Measurements from ENCODE around the gene CDH5. TPM values are rescaled to one million over a fixed set of nuclear protein-coding genes. Genes with fewer than 3 reads are reported as not detected.

CDH5 gene
- total and polyA plus RNA-seq, 2 of the 13 experiments (the other 11 are each of a cell fraction or from before 2014, with no cell fraction given): 0.71 to 1.1 TPM

DNA sequence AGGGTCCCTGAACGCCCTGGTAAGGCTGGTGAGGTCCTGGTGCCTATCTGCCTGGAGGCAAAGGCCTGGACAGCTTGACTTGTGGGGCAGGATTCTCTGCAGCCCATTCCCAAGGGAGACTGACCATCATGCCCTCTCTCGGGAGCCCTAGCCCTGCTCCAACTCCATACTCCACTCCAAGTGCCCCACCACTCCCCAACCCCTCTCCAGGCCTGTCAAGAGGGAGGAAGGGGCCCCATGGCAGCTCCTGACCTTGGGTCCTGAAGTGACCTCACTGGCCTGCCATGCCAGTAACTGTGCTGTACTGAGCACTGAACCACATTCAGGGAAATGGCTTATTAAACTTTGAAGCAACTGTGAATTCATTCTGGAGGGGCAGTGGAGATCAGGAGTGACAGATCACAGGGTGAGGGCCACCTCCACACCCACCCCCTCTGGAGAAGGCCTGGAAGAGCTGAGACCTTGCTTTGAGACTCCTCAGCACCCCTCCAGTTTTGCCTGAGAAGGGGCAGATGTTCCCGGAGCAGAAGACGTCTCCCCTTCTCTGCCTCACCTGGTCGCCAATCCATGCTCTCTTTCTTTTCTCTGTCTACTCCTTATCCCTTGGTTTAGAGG lies 37.1 kb downstream of the CDH5 start (continued):
- TF ChIP-seq FOXO1 (CRISPR knock-in tag; IDR thresholded peaks at IDR 0.05) (no peak), MLLT10 (CRISPR knock-in tag; IDR thresholded peaks at IDR 0.05) (no peak), PLRG1 (conservative IDR thresholded peaks at IDR 0.05) (no peak), GATAD2A (CRISPR knock-in tag; IDR thresholded peaks at IDR 0.05) (no peak), RELA (CRISPR knock-in tag; IDR thresholded peaks at IDR 0.05) (no peak), ZNF431 (CRISPR knock-in tag; IDR thresholded peaks at IDR 0.05; ENCODE audit: borderline replicate concordance, low read depth) (no peak), NRL (CRISPR knock-in tag; IDR thresholded peaks at IDR 0.05; ENCODE audit: borderline replicate concordance) (peak; percentile 54; the same call in 1 of the 2 replicates), RXRB (CRISPR knock-in tag; IDR thresholded peaks at IDR 0.05; ENCODE audit: borderline replicate concordance) (peak; percentile 48; the same call in 1 of the 2 replicates), RFX3 (CRISPR knock-in tag; IDR thresholded peaks at IDR 0.05) (no peak)
- TF ChIP-seq, protein P1, sequence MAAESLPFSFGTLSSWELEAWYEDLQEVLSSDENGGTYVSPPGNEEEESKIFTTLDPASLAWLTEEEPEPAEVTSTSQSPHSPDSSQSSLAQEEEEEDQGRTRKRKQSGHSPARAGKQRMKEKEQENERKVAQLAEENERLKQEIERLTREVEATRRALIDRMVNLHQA (CRISPR knock-in tag; IDR thresholded peaks at IDR 0.05): no peak
- TF ChIP-seq, protein P2, sequence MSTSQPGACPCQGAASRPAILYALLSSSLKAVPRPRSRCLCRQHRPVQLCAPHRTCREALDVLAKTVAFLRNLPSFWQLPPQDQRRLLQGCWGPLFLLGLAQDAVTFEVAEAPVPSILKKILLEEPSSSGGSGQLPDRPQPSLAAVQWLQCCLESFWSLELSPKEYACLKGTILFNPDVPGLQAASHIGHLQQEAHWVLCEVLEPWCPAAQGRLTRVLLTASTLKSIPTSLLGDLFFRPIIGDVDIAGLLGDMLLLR (CRISPR knock-in tag; IDR thresholded peaks at IDR 0.05): no peak
- TF ChIP-seq, protein P3, sequence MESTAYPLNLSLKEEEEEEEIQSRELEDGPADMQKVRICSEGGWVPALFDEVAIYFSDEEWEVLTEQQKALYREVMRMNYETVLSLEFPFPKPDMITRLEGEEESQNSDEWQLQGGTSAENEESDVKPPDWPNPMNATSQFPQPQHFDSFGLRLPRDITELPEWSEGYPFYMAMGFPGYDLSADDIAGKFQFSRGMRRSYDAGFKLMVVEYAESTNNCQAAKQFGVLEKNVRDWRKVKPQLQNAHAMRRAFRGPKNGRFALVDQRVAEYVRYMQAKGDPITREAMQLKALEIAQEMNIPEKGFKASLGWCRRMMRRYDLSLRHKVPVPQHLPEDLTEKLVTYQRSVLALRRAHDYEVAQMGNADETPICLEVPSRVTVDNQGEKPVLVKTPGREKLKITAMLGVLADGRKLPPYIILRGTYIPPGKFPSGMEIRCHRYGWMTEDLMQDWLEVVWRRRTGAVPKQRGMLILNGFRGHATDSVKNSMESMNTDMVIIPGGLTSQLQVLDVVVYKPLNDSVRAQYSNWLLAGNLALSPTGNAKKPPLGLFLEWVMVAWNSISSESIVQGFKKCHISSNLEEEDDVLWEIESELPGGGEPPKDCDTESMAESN (CRISPR knock-in tag; conservative IDR thresholded peaks at IDR 0.05): no peak
- TF ChIP-seq, protein P4, sequence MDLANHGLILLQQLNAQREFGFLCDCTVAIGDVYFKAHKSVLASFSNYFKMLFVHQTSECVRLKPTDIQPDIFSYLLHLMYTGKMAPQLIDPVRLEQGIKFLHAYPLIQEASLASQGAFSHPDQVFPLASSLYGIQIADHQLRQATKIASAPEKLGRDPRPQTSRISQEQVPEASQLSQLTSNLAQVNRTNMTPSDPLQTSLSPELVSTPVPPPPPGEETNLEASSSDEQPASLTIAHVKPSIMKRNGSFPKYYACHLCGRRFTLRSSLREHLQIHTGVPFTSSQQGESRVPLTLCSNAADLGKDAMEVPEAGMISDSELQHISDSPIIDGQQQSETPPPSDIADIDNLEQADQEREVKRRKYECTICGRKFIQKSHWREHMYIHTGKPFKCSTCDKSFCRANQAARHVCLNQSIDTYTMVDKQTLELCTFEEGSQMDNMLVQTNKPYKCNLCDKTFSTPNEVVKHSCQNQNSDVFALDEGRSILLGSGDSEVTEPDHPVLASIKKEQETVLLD (CRISPR knock-in tag; IDR thresholded peaks at IDR 0.05; ENCODE audit: low read depth): no peak
- TF ChIP-seq, protein P5, sequence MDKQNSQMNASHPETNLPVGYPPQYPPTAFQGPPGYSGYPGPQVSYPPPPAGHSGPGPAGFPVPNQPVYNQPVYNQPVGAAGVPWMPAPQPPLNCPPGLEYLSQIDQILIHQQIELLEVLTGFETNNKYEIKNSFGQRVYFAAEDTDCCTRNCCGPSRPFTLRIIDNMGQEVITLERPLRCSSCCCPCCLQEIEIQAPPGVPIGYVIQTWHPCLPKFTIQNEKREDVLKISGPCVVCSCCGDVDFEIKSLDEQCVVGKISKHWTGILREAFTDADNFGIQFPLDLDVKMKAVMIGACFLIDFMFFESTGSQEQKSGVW (CRISPR knock-in tag; IDR thresholded peaks at IDR 0.05; ENCODE audit: borderline replicate concordance): no peak
- TF ChIP-seq, protein P6, sequence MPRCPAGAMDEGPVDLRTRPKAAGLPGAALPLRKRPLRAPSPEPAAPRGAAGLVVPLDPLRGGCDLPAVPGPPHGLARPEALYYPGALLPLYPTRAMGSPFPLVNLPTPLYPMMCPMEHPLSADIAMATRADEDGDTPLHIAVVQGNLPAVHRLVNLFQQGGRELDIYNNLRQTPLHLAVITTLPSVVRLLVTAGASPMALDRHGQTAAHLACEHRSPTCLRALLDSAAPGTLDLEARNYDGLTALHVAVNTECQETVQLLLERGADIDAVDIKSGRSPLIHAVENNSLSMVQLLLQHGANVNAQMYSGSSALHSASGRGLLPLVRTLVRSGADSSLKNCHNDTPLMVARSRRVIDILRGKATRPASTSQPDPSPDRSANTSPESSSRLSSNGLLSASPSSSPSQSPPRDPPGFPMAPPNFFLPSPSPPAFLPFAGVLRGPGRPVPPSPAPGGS (CRISPR knock-in tag; IDR thresholded peaks at IDR 0.05): no peak

All from HepG2 (cell line).